ENCODE measurements around the gene KMT5B.

The KMT5B gene

DNA sequence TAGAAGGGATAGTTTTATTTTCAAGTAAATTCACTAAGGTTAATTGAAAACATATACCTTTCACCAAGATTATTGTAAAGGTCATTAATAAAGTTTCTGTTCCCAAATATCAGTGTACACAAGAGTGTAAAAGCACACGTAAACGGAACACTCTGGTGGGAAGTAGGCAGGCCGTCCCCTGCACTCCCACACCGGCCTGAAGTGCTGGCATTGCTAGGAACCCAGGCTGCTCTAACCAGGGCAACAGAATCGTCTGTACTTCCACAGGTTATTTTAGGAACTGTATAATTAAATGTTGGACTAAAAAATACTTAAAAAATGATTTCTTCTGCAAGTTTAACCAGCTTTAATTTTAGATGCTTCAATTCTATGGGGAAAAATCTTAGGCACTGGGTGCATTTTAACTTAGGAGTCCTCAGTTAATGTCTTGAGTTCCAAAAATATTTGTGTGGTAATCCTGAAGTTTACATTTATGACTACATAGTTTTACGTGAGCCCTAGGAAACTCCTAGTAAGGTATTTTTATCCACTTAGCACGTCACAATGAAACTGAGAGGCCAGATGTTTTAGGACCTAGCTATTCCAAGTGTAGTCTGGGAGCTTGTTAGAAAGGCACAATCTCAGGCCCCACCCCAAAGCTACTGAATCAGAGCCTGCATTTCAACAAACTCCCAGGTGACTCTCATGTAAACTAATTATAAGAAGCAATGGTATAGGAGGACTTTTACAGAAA, 31.2 kb downstream of the KMT5B start:
- TF ChIP-seq ZNF274 (IDR thresholded peaks at IDR 0.05; ENCODE audit: low read depth, low read length) = no peak
- H3K4me3 ChIP-seq (ENCODE audit: low read length) = no peak overlapping the region

DNA sequence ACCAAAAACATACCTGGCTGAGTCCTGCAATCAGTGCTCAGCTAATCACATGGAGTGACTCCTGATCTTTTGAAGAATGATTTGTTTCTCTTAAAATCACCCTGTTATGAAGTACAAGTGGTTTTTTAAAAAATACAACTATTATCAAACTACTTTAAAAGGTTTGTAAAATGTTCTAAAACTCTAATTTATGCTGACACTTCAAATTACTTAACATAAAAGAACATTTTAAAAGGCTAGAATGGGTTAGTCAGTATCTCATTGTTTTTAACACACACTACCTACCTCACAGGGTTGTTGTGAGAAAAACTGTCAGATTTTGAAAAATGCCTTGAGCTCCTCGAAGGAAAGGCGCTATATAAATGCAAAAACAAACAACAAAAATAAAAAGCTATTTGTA, 33.2 kb downstream of the KMT5B start:
- no peak for TF ChIP-seq ZNF274 (IDR thresholded peaks at IDR 0.05; ENCODE audit: low read depth, low read length)
- no peak overlapping the region for H3K4me3 ChIP-seq (ENCODE audit: low read length)

DNA sequence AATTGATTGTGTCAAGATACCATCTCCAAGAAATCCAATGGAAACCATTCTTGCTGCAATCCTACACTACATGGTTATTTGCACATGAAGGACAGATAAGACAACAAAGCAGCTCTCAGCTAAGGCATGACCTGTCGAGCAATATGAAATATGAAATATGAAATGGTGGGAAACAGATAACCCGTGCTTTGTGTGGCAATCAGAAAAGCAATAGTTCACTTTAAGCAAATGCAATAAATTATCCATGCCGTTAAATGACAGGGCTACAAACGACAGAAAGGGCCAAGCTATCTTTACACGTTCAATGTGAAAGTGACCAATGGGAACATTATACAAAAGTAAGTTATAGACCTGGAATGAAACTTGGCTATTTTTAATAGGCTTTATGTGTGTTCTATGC, 35.2 kb downstream of the KMT5B start:
- no peak for TF ChIP-seq ZNF274 (IDR thresholded peaks at IDR 0.05; ENCODE audit: low read depth, low read length)
- no peak overlapping the region for H3K4me3 ChIP-seq (ENCODE audit: low read length)

DNA sequence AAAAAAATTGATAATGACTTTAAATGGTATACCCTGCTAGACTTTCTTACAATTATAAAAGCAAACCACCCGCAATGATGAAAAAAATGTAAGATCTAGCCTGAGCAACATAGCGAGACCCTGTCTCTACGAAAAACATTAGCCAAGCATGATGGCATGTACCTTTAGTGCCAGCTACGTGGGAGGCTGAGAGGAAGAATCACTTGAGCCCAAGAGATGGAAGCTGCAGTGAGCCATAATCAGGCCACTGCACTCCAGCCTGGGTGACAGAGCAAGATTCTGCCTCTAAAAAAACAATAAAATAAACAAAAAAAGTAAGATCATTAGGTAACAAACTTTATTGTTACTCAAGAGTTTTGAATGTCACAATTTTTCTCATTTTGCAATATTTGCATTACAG, 39.2 kb downstream of the KMT5B start:
- no peak for TF ChIP-seq ZNF274 (IDR thresholded peaks at IDR 0.05; ENCODE audit: low read depth, low read length)
- no peak overlapping the region for H3K4me3 ChIP-seq (ENCODE audit: low read length)

DNA sequence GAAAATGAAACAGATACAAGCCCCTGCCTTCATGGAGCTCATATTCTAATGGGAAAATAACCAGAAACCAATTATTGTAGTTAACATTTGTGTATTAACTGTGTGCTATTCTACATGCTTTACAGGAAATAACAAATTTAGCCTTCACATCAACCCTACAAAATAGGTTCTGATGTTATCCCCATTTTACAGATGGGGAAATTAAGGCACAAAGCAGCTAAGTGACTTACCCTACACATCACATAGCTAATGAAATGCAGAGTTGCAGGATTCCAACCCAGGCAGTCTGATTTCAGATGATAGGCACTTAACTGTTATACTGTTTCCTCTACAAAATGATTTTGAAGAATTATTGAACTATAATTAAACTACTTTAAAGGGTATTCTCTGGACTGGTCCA, 43.7 kb downstream of the KMT5B start:
- no peak overlapping the region for H3K4me3 ChIP-seq (ENCODE audit: low read length)
- TF ChIP-seq ZNF274 (IDR thresholded peaks at IDR 0.05; ENCODE audit: low read depth, low read length) = no peak

DNA sequence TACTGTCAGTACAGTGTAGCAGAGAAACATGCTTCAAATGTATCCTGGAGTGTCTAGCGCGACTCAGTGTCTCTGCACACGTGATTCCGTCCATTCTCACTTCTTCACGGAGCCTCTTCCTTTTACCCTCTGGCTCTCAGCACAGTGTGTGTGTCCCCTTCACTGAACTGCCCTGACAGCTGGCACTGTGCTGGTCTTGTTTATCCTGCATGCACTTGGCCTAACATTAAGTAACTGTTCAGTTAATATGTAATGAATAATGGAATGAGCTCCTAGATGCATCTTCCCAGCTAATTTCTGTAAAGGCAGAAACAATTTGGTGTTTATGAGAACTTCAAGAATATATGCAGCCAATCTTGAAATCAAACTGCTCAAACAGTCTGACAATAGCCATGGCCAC, 44.4 kb downstream of the KMT5B start:
- H3K4me3 ChIP-seq (ENCODE audit: low read length) = no peak overlapping the region
- TF ChIP-seq ZNF274 (IDR thresholded peaks at IDR 0.05; ENCODE audit: low read depth, low read length) = no peak

DNA sequence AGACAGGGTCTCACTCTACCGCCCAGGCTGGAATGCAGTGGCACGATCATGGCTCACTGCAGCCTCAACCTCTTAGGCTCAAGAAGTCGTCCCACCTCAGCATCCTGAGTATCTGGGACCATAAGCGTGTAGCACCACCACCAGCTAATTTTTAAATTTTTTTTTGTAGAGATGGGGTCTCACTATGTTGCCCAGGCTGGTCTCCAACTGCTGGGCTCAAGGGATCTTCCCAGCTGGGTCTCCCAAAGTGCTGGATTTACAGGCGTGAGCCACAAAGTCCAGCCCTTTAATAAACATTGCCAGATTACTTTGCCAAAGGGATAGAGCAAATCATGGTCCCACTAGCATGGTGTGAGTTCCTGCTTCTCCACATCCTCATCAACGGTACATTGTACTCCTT, 45.6 kb downstream of the KMT5B start:
- H3K4me3 ChIP-seq (ENCODE audit: low read length) = no peak overlapping the region
- no peak for TF ChIP-seq ZNF274 (IDR thresholded peaks at IDR 0.05; ENCODE audit: low read depth, low read length)

DNA sequence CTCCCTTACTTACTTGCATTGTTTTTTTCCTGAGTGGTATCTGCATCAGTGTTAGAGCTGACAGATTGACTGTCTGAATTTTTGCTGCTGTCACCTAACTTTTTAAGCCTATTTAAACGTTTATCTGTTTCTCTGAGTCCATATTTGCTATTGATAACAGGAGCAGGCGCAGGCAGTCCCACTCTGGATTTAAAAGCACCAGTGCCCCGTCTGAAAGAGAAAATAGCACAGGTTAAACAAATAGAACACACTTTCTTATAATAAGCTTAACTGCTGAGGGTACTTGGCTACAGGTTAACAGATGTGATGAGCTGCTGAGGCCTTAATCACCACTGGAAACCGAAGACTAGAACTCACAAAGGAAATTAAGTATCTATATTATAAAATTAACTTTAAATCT, 46.1 kb downstream of the KMT5B start:
- no peak overlapping the region for H3K4me3 ChIP-seq (ENCODE audit: low read length)
- TF ChIP-seq ZNF274 (IDR thresholded peaks at IDR 0.05; ENCODE audit: low read depth, low read length) = no peak

DNA sequence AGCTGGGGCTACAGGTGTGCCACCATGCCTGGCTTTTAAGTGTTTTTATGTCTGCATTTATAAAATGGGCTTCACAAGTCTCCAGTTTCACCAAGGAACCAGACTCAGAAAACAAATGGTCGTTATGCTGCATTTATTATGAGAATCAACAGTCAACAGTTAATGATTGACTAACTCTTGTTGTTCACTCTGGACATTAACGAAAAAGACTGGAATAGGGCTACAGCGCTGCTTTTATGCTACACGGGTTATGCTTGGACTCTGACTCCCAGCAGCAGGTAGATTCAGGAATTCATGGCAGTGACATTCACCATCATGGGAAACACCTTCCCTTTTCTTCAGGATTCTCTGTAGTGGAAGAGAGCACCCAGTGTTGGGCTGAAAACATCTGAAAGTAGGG, 47.5 kb downstream of the KMT5B start:
- TF ChIP-seq ZNF274 (IDR thresholded peaks at IDR 0.05; ENCODE audit: low read depth, low read length) = no peak
- H3K4me3 ChIP-seq (ENCODE audit: low read length) = no peak overlapping the region

DNA sequence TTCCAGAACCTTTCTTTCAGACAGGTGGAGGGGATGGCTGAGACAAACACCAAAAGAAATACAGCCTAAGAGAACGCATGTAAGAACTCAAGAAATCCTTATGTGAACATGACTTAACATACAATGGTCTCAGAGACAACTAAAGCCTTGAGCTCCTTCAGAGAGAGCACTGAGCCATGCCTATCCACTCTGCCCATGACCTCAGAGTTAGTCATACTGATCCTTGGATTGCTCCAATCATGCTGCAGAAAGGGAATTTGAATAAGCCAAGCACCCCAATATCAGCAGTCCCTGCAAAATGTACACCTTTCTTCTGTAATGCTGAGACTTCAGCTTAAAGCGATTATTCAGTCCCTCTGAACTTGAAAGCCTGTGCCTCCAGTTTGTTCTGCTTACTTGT, 48.7 kb downstream of the KMT5B start:
- TF ChIP-seq ZNF274 (IDR thresholded peaks at IDR 0.05; ENCODE audit: low read depth, low read length) = no peak
- H3K4me3 ChIP-seq (ENCODE audit: low read length) = no peak overlapping the region

DNA sequence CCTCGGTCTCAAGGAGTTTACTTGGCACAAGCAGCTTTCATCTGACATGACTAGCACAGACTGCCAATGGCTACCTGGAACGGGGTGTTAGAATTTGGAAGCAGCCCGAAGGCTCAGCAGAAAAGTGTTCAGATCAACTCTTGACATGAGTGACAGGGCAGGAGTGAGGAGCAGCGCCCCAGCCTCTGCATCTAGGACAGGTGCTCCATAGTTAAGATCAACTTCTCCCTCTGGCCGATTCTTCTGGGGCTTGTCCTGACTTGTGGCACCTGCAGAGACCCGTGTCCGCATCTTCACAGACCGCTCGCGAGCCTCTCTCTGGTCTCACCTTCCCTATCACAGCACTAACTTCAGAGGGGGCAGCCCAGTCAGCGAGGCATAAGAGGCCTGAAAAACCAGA, 49.4 kb downstream of the KMT5B start:
- no peak overlapping the region for H3K4me3 ChIP-seq (ENCODE audit: low read length)

DNA sequence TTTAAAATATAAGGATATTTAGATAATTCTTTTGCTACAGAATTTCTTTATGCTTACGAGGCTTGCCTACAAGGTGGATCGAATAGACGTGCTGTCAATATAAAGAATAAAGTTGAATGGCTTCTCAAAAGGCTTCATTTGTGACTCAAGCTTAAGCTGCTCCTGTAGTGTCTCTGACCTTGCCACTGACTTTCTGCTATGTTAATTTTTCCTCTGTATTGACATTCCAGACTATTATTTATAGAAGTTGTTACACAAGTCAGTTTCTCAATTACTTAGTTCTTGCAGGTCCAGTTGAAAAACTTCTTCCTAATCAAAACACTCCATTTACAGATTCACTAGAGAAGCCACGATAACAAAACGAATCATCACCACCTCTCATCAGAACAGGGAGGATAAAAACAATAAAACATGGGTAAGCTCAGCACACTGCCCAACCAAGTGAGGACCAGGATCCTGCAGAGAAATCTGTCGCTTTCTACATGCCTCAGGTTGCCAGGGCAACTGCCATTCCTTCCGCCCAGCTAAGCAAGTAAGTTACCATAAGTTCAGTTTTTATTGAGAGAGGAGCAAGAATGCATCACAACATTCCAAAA, 52.9 kb downstream of the KMT5B start:
- H3K4me3 ChIP-seq (ENCODE audit: low read length) = no peak overlapping the region
- no peak for TF ChIP-seq ZNF274 (IDR thresholded peaks at IDR 0.05; ENCODE audit: low read depth, low read length)

More for the DNA sequence above, 49.4 kb downstream of the KMT5B start:
- no peak for TF ChIP-seq ZNF274 (IDR thresholded peaks at IDR 0.05; ENCODE audit: low read depth, low read length)

DNA sequence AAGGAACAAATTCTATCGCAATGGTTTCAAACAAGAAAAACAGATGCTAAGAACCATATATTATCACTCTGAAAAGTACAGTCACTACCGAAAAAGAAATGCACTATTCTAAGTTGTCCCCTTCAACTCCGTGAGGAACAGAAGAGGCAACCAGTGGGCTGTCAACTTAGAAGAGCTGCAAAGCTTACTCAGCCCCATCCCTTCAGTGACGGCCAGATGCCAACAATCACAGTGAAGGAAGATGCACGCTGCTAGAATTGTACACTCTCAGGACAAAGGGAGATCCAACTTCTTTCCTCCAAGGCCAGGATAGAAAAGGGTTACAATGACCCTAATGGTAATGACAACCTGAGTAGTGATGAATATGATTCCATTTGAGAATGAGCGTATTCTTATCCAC, 53.4 kb downstream of the KMT5B start:
- no peak for TF ChIP-seq ZNF274 (IDR thresholded peaks at IDR 0.05; ENCODE audit: low read depth, low read length)
- H3K4me3 ChIP-seq (ENCODE audit: low read length) = no peak overlapping the region

DNA sequence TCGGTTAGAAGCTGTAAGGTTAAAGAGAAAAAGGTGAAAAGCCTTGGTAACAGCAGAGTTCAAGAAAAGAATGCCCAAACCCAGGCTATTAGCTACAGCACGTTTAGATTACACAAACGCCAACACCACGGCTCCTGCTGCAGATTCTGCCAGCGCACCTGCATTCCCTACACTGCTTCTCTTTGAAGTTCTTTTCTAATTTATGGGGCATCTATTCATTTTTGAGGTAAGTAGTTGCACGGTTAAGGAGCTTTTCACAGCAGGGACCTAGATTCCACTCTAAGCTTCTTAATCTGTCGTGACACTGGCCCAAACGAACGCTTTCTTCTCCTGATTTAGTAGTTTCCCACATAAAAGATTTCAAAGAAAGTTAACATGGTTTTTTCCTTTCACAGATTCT, 53.9 kb downstream of the KMT5B start:
- H3K4me3 ChIP-seq (ENCODE audit: low read length) = no peak overlapping the region
- TF ChIP-seq ZNF274 (IDR thresholded peaks at IDR 0.05; ENCODE audit: low read depth, low read length) = no peak

DNA sequence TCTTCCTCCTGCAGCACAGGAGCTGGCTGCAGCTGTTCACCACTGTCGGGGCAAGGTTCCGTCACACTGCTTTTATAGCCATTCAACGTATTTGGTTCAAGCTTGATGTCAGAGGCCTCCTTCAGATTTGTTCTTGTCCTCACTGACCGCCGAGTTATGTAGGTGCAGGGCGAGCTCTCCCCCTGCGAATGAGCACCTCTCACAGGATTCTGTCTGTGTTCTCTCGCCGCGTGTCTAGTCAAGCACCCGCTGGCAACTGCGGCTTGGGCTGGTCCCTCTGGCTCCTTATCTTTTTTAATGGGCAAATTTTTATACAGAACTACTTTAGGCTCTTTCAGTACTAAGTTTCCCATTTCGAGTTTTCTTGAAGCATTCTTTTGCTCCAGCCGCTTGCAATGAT, 54.5 kb downstream of the KMT5B start:
- no peak for TF ChIP-seq ZNF274 (IDR thresholded peaks at IDR 0.05; ENCODE audit: low read depth, low read length)
- no peak overlapping the region for H3K4me3 ChIP-seq (ENCODE audit: low read length)

DNA sequence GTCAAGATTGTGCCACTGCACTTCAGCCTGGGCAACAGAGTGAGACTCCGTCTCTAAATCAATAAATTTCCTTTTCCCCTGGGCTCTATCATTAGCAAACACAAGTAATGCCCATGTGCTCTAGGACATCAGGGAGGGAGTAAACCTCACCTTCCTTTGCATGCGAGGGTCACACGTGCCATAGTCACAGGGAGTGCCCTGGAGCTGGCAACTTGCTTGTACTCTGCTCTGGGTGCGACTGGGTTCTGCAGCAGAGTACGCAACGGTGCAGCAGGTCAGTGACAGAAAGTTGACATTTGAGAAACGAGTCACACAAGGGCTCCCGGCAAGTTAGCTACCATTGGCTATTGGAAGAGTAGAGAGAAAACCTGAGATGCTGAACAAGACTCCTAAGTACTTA, 59.4 kb downstream of the KMT5B start:
- H3K4me3 ChIP-seq (ENCODE audit: low read length) = no peak overlapping the region
- TF ChIP-seq ZNF274 (IDR thresholded peaks at IDR 0.05; ENCODE audit: low read depth, low read length) = no peak

Measured in GM08714 (cell line).